ENCODE measurements around the gene MMP11. TPM values are rescaled to one million over a fixed set of nuclear protein-coding genes. Genes with fewer than 3 reads are reported as not detected.
A peak's percentile ranks its signal among the peaks of the same experiment; 100 is the strongest.

Gene MMP11
- total and polyA plus RNA-seq, 2 of the 4 experiments (the other 2 are of a cell fraction): 2.2 to 6.0 TPM

- no peak overlapping the region for H2BK15ac ChIP-seq (ENCODE audit: low read depth, low read length)
- no peaks in the 10 kb centered on the region for H3K27me3 ChIP-seq (ENCODE audit: control insufficient read depth, insufficient read depth, low read length)
- H2AFZ ChIP-seq (replicated peaks; ENCODE audit: low read length, poor library complexity): no peak overlapping the region
- H3K14ac ChIP-seq (replicated peaks; ENCODE audit: low read depth, low read length): no peak overlapping the region
- POLR2A ChIA-PET (ENCODE audit: unreplicated experiment): no interaction called here
- H4K91ac ChIP-seq (ENCODE audit: insufficient read depth, low read depth, low read length): no peak overlapping the region
- dilution Hi-C loops (cut with HindIII; ENCODE audit: low sequenced_read_pairs, unreplicated experiment): no loop called here
- no peak overlapping the region for H3K9ac ChIP-seq (ENCODE audit: low read depth, low read length)
- no peak overlapping the region for H2BK5ac ChIP-seq (ENCODE audit: low read depth, low read length, poor library complexity, severe bottlenecking)
- in situ Hi-C loops (cut with MboI; ENCODE audit: low sequenced_read_pairs): no loop called here
- no peak overlapping the region for H2AK9ac ChIP-seq (replicated peaks; ENCODE audit: low read depth, low read length, poor library complexity)
- DNase-seq (no peak), ATAC-seq (ENCODE audit: low read depth) (peak; percentile 27)
- H3K18ac ChIP-seq (ENCODE audit: low read depth, low read length): no peak overlapping the region
- no peak overlapping the region for H3K4me3 ChIP-seq (ENCODE audit: insufficient read depth, low read depth, low read length)
- CTCF ChIA-PET: no interaction called here
- no peak overlapping the region for H3K27ac ChIP-seq (ENCODE audit: insufficient read depth, low read length)
- H2BK120ac ChIP-seq (ENCODE audit: low read depth, low read length): no peak overlapping the region
- no peak overlapping the region for H2AK5ac ChIP-seq (ENCODE audit: low read depth, low read length)
- H4K20me1 ChIP-seq (ENCODE audit: insufficient read depth, low read length): peaks cover 8% of the 10 kb centered on the region; the same call in 1 of the 2 replicates
- no peaks in the 10 kb centered on the region; a peak in 1 of 4 replicates for H3K79me1 ChIP-seq (ENCODE audit: low read depth in 1 of 2, low read length in 2 of 2)
- no peaks in the 10 kb centered on the region for H3K9me3 ChIP-seq (ENCODE audit: control insufficient read depth, insufficient read depth, low read length)
- peaks cover 41% of the 10 kb centered on the region for H3K36me3 ChIP-seq (ENCODE audit: control insufficient read depth, insufficient read depth, low read length)
- no peak overlapping the region for H3K56ac ChIP-seq (ENCODE audit: extremely low read depth, insufficient read depth, low read length)
- TF ChIP-seq BHLHE40 (IDR thresholded peaks at IDR 0.05; ENCODE audit: low read depth, low read length) (no peak), CHD1 (IDR thresholded peaks at IDR 0.05; ENCODE audit: low read depth, low read length) (no peak), CEBPB (IDR thresholded peaks at IDR 0.05; ENCODE audit: low read depth, low read length) (no peak), MAFK (IDR thresholded peaks at IDR 0.05; ENCODE audit: low read depth, low read length) (no peak), POLR2A (IDR thresholded peaks at IDR 0.05; ENCODE audit: low read depth, low read length) (no peak), SMC3 (IDR thresholded peaks at IDR 0.05; ENCODE audit: low read depth, low read length) (no peak), RCOR1 (IDR thresholded peaks at IDR 0.05; ENCODE audit: insufficient replicate concordance, low read length) (no peak), FOS (IDR thresholded peaks at IDR 0.05; ENCODE audit: low read depth, low read length) (no peak), ELK1 (IDR thresholded peaks at IDR 0.05; ENCODE audit: borderline replicate concordance, low read depth, low read length) (no peak), RFX5 (IDR thresholded peaks at IDR 0.05; ENCODE audit: low read depth, low read length) (no peak), USF2 (IDR thresholded peaks at IDR 0.05; ENCODE audit: low read depth, low read length) (no peak), RAD21 (IDR thresholded peaks at IDR 0.05; ENCODE audit: low read length) (no peak), NFE2L2 (IDR thresholded peaks at IDR 0.05; ENCODE audit: low read depth, low read length) (no peak), MXI1 (IDR thresholded peaks at IDR 0.05; ENCODE audit: borderline replicate concordance, low read depth, low read length) (no peak), MAZ (IDR thresholded peaks at IDR 0.05; ENCODE audit: borderline replicate concordance, low read depth, low read length) (no peak), CTCF (conservative IDR thresholded peaks at IDR 0.05; ENCODE audit: low read depth, low read length) (no peak)
- H3K4ac ChIP-seq (ENCODE audit: low read depth, low read length): no peak overlapping the region
- H4K8ac ChIP-seq (ENCODE audit: low read depth in 2 of 2, low read length in 2 of 2): no peak overlapping the region
- no TSS peak for BruUV-seq (replicated peaks)
- intact Hi-C loops (cut with micrococcal nuclease): no loop called here
- no peak overlapping the region for H3K4me2 ChIP-seq (ENCODE audit: low read depth, low read length)
- no peaks in the 10 kb centered on the region for H3K4me1 ChIP-seq (ENCODE audit: control insufficient read depth, insufficient read depth, low read length)
- H2BK20ac ChIP-seq (ENCODE audit: low read depth, low read length): no peak overlapping the region
- WGBS, 2 experiments (ENCODE audit: extremely low coverage in 2 of 2, insufficient read length in 1 of 2): 73% methylated on average over 3 of the region's 10 CpGs; no CpG with 5 or more reads in 1 of the 2 experiments
- no peak overlapping the region for H3K23ac ChIP-seq (ENCODE audit: low read depth, low read length)
- H4K5ac ChIP-seq (ENCODE audit: low read depth, low read length): no peak overlapping the region
- peaks cover 3% of the 10 kb centered on the region; the same call in 1 of the 2 replicates for H3K9me1 ChIP-seq (ENCODE audit: insufficient read depth, low read length)
Measured at GRCh38 chr22:23815541-23816155, 43.0 kb downstream of the MMP11 start.

All from IMR-90 (cell line).